Liver (tissue), 9 donors: ENCODE results near the gene AATK. TPM values are rescaled to one million over a fixed set of nuclear protein-coding genes. Genes with fewer than 3 reads are reported as not detected.

ENCODE experiments used
- DNase-seq: peaks from one replicate; pipeline ENCODE4 v3.0.0-alpha.2; 2017; ENCODE audit warnings: low spot score
- H3K27ac ChIP-seq, 2 donors: one replicate each; pipeline ENCODE4 v1.7.0; 2013; ENCODE audit warnings: inconsistent platforms in 2 of 2, low read length in 2 of 2, control low read depth in 1 of 2, low read depth in 1 of 2, mild to moderate bottlenecking in 1 of 2
- H3K27me3 ChIP-seq, 4 donors: one replicate each; pipeline versions ENCODE4 v1.6.1 to v1.7.0; 2013; ENCODE audit warnings: low read length in 3 of 4, inconsistent platforms in 1 of 4, mild to moderate bottlenecking in 1 of 4, moderate library complexity in 1 of 4; ENCODE audit not compliant: control insufficient read depth in 4 of 4, insufficient read depth in 4 of 4
- H3K36me3 ChIP-seq, 4 donors: one replicate each; pipeline versions ENCODE4 v1.6.1 to v1.7.0; 2013; ENCODE audit warnings: low read length in 3 of 4, mild to moderate bottlenecking in 3 of 4, low read depth in 1 of 4, moderate library complexity in 1 of 4; ENCODE audit not compliant: control insufficient read depth in 4 of 4, insufficient read depth in 3 of 4
- H3K4me1 ChIP-seq, 4 donors: one replicate each; pipeline versions ENCODE4 v1.6.1 to v1.7.0; 2013; ENCODE audit warnings: low read length in 3 of 4, mild to moderate bottlenecking in 3 of 4, moderate library complexity in 1 of 4; ENCODE audit not compliant: control insufficient read depth in 4 of 4, insufficient read depth in 4 of 4
- H3K4me3 ChIP-seq, 3 donors: one replicate each; pipeline versions ENCODE4 v1.6.1 to v1.7.0; 2013; ENCODE audit warnings: low read length in 3 of 3, control low read depth in 1 of 3, low read depth in 1 of 3, mild to moderate bottlenecking in 1 of 3
- H3K9ac ChIP-seq, 2 donors: one replicate each; pipeline ENCODE4 v1.7.0; 2013; ENCODE audit warnings: low read length in 2 of 2, mild to moderate bottlenecking in 2 of 2, moderate library complexity in 2 of 2, control low read depth in 1 of 2, low read depth in 1 of 2
- H3K9me3 ChIP-seq, 4 donors: one replicate each; pipeline versions ENCODE4 v1.6.1 to v1.7.0; 2013; ENCODE audit warnings: low read length in 3 of 4; ENCODE audit not compliant: control insufficient read depth in 4 of 4
- ATF3 ChIP-seq: IDR thresholded peaks from 2 replicates; pipeline ENCODE4 v1.6.1; 2016; ENCODE audit warnings: antibody characterized with exemption
- CTCF ChIP-seq: fragments of 150-350 bp; IDR thresholded peaks from 2 replicates; pipeline ENCODE4 v1.5.1; 2017; ENCODE audit warnings: improper control_type of control experiment, low read depth, low read length; ENCODE audit not compliant: missing input control
- EGR1 ChIP-seq, 2 donors: IDR thresholded peaks; 2 replicates each; pipeline ENCODE4 v1.6.1; 2016 to 2018; ENCODE audit warnings: antibody characterized with exemption in 2 of 2, low read depth in 2 of 2
- FOXA1 ChIP-seq: IDR thresholded peaks from 2 replicates; pipeline ENCODE4 v1.6.1; 2016; ENCODE audit warnings: antibody characterized with exemption
- FOXA2 ChIP-seq: IDR thresholded peaks from 2 replicates; pipeline ENCODE4 v1.6.1; 2016; ENCODE audit warnings: antibody characterized with exemption
- HNF4A ChIP-seq, 2 donors: conservative IDR thresholded peaks; 2 replicates each; pipeline ENCODE4 v1.6.1; 2016; ENCODE audit warnings: antibody characterized with exemption in 2 of 2, mild to moderate bottlenecking in 2 of 2
- HNF4G ChIP-seq: IDR thresholded peaks from 2 replicates; pipeline ENCODE4 v1.6.1; 2016; ENCODE audit warnings: antibody characterized with exemption
- JUND ChIP-seq, 2 donors: IDR thresholded peaks; 2 replicates each; pipeline ENCODE4 v1.6.1; 2016; ENCODE audit warnings: antibody characterized with exemption in 2 of 2
- NR2F2 ChIP-seq: IDR thresholded peaks from 2 replicates; pipeline ENCODE4 v1.6.1; 2016; ENCODE audit warnings: antibody characterized with exemption
- RAD21 ChIP-seq, 2 donors: IDR thresholded peaks; 2 replicates each; pipeline ENCODE4 v1.6.1; 2016; ENCODE audit warnings: antibody characterized with exemption in 2 of 2, mild to moderate bottlenecking in 2 of 2
- REST ChIP-seq: IDR thresholded peaks from 2 replicates; pipeline ENCODE4 v1.6.1; 2016; ENCODE audit warnings: antibody characterized with exemption, mild to moderate bottlenecking
- TAF1 ChIP-seq: conservative IDR thresholded peaks from 2 replicates; pipeline ENCODE4 v1.6.1; 2016; ENCODE audit warnings: antibody characterized with exemption, mild to moderate bottlenecking
- ZBTB33 ChIP-seq: IDR thresholded peaks from 2 replicates; pipeline ENCODE4 v1.6.1; 2016; ENCODE audit warnings: antibody characterized with exemption
- WGBS: extraction: QIAGEN DNeasy Blood & Tissue Kit; methylation state at CpG from one replicate; pipeline ENCODE4 v1.1.7; 2013; 5-methylcytosine and 5-hydroxymethylcytosine counted together
- polyA plus RNA-seq, 2 donors: library from polyadenylated mRNA; stranded (reverse) in 1 of 2; unstranded in 1 of 2; fragments of 200-250 nt in 1 of 2; fragments of >200 nt in 1 of 2; fragmentation: Nextera tagmentation in 1 of 2; extraction: Ambion mirVana in 1 of 2; gene quantifications; one replicate each; pipeline versions ENCODE4 v1.2.1 to v1.2.3, GENCODE V29; 2013 to 2015
- total RNA-seq, 2 donors: library from RNA; depleted of rRNA; stranded (reverse); fragments of >200 nt; gene quantifications; one replicate each; pipeline ENCODE4 v1.2.3, GENCODE V29; 2014
- donor health status: healthy.
- donor health status: healthy.
- donor health status: healthy.
- donor health status: healthy.
- donor health status: healthy.

The AATK gene
- total and polyA plus RNA-seq, 4 donors = 0.24 to 2.3 (median 0.62) TPM

- TF ChIP-seq ZBTB33 = no peak
- no peak for TF ChIP-seq RAD21 (IDR thresholded peaks at IDR 0.05)
Observed at GRCh38 chr17:81130385-81131361, 35.3 kb downstream of the AATK start (continued).

GRCh38 chr17:81129711-81130367, 36.2 kb downstream of the AATK start:
- DNase-seq = no peak
- Histone ChIP-seq H3K27ac (no peak overlapping the region), H3K9ac (no peak overlapping the region), H3K4me1 (peaks cover 0 to 7% (median 0%) of the 10 kb centered on the region in 4 donors), H3K36me3 (no peaks in the 10 kb centered on the region), H3K27me3 (no peaks in the 10 kb centered on the region), H3K9me3 (no peaks in the 10 kb centered on the region), H3K4me3 (no peak overlapping the region)
- TF ChIP-seq TAF1 (no peak), FOXA2 (no peak), NR2F2 (no peak), EGR1 (IDR thresholded peaks at IDR 0.05; ENCODE audit: low read depth in 2 of 2) (no peak), REST (no peak), ATF3 (no peak), CTCF (no peak), ZBTB33 (no peak), JUND (IDR thresholded peaks at IDR 0.05) (no peak), HNF4G (no peak), HNF4A (conservative IDR thresholded peaks at IDR 0.05) (no peak), FOXA1 (no peak)
- 88% methylated on average over 14 of the region's 14 CpGs for WGBS
